A673 (cell line): ENCODE data around the gene ICOSLG.
"Not testable (repeated sequence)": the region's sequence is repeated elsewhere in the genome, so short reads cannot be mapped to it uniquely, and the experiment has no call there.

Experiments
- CTCF ChIP-seq: fragments of 300-800, 200-600 bp; sonication (generic); conservative IDR thresholded peaks from 2 replicates; pipeline ENCODE4 v1.5.1; 2017; ENCODE audit warnings: low read depth, mild to moderate bottlenecking, antibody characterized with exemption, low read length, moderate library complexity, mixed read lengths
- EZH2 ChIP-seq: fragments of 200-600 bp; sonication (generic); IDR thresholded peaks from 2 replicates; pipeline ENCODE4 v1.6.1; 2017; ENCODE audit warnings: borderline replicate concordance, low read depth, mild to moderate bottlenecking, mixed read lengths, antibody characterized with exemption, low read length; ENCODE audit not compliant: poor library complexity, severe bottlenecking

DNA sequence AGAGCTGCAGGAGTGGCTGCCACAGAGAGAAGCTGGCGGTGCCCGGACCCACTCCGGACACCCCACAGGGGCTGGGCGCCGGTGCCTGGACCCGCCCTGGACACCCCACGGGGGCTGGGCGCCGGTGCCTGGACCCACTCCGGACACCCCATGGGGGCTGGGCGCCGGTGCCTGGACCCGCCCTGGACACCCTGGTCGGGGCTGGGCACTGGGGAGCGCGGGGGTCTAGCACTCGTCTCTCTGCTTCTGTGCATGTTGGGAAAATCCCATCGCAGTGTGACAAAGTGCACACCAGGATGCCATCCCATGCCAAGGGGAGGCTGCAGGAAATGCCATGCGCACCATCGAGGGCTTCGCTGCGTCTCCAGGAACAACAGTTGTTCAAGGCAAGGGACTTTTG lies 11.2 kb downstream of the ICOSLG start:
- TF ChIP-seq CTCF, EZH2: not testable (repeated sequence)
